ENCODE data around the gene GPA33.

The GPA33 gene

DNA sequence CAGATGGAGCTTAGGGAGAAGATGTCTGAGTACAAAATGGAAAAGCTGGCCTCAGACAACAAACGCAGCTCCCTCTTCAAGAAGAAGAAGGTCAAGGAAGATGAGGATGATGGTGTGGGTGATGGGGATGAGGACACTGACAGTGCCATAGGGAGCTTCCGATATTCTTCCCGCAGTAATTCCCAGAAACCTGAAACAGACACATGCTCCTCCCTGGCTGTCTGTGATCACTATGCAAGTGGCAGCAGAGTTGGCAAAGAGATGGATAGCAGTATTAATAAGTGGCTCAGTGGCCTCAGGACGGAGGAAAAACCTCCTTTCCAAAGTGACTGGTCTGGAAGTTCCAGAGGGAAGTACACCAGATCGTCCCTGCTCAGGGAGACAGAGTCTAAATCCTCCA lies 37.5 kb upstream of the GPA33 start:
- peaks cover under 1% of the 10 kb centered on the region for H3K4me1 ChIP-seq (ENCODE audit: control insufficient read depth, insufficient read depth, low read length)
- no peak overlapping the region for H3K4me3 ChIP-seq (ENCODE audit: low read length)
- no peaks in the 10 kb centered on the region for H3K9me3 ChIP-seq (ENCODE audit: control insufficient read depth, low read length)
- no peaks in the 10 kb centered on the region for H3K27me3 ChIP-seq (ENCODE audit: control insufficient read depth, insufficient read depth, low read length)
- no peak overlapping the region for H3K9ac ChIP-seq (ENCODE audit: low read length)
- no peaks in the 10 kb centered on the region for H3K36me3 ChIP-seq (ENCODE audit: control insufficient read depth, insufficient read depth, low read length)

DNA sequence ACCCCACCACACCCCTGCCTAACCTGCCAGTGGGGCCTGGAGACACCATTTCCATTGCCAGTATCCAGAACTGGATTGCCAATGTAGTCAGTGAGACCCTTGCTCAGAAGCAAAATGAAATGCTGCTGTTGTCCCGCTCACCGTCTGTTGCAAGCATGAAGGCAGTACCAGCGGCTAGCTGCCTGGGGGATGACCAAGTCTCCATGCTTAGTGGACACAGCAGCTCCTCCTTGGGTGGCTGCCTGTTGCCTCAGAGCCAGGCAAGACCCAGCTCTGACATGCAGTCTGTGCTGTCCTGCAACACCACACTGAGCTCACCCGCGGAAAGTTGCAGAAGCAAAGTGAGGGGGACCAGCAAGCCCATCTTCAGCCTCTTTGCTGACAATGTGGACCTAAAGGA lies 37.1 kb upstream of the GPA33 start:
- H3K36me3 ChIP-seq (ENCODE audit: control insufficient read depth, insufficient read depth, low read length) = no peaks in the 10 kb centered on the region
- H3K27me3 ChIP-seq (ENCODE audit: control insufficient read depth, insufficient read depth, low read length) = no peaks in the 10 kb centered on the region
- H3K9me3 ChIP-seq (ENCODE audit: control insufficient read depth, low read length) = no peaks in the 10 kb centered on the region
- H3K4me3 ChIP-seq (ENCODE audit: low read length) = no peak overlapping the region
- peaks cover 5% of the 10 kb centered on the region for H3K4me1 ChIP-seq (ENCODE audit: control insufficient read depth, insufficient read depth, low read length)
- H3K9ac ChIP-seq (ENCODE audit: low read length) = no peak overlapping the region

DNA sequence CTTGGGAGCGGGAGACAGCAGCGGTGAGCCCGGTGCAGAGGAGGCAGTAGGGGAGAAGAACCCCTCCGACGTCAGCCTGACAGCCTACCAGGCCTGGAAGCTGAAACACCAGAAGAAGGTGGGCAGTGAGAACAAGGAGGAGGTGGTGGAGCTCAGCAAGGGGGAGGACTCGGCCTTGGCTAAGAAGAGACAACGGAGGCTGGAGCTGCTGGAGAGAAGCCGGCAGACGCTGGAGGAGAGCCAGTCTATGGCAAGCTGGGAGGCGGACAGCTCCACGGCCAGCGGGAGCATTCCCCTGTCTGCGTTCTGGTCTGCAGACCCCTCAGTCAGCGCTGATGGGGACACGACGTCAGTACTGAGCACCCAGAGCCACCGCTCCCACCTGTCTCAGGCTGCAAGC lies 36.6 kb upstream of the GPA33 start:
- Histone ChIP-seq H3K9ac (ENCODE audit: low read length) (no peak overlapping the region), H3K36me3 (ENCODE audit: control insufficient read depth, insufficient read depth, low read length) (no peaks in the 10 kb centered on the region), H3K9me3 (ENCODE audit: control insufficient read depth, low read length) (no peaks in the 10 kb centered on the region), H3K4me3 (ENCODE audit: low read length) (no peak overlapping the region), H3K4me1 (ENCODE audit: control insufficient read depth, insufficient read depth, low read length) (peaks cover 9% of the 10 kb centered on the region), H3K27me3 (ENCODE audit: control insufficient read depth, insufficient read depth, low read length) (no peaks in the 10 kb centered on the region)

DNA sequence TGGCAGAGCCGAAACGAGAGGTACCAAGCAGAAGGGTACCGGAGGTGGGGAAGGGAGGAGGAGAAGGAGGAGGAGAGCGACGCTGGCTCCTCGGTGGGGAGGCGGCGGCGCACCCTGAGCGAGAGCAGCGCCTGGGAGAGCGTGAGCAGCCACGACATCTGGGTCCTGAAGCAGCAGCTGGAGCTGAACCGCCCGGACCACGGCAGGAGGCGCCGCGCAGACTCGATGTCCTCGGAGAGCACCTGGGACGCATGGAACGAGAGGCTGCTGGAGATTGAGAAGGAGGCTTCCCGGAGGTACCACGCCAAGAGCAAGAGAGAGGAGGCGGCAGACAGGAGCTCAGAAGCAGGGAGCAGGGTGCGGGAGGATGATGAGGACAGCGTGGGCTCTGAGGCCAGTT lies 36.1 kb upstream of the GPA33 start:
- H3K36me3 ChIP-seq (ENCODE audit: control insufficient read depth, insufficient read depth, low read length) = no peaks in the 10 kb centered on the region
- H3K4me1 ChIP-seq (ENCODE audit: control insufficient read depth, insufficient read depth, low read length) = peaks cover 12% of the 10 kb centered on the region
- no peaks in the 10 kb centered on the region for H3K27me3 ChIP-seq (ENCODE audit: control insufficient read depth, insufficient read depth, low read length)
- H3K9me3 ChIP-seq (ENCODE audit: control insufficient read depth, low read length) = no peaks in the 10 kb centered on the region
- H3K4me3 ChIP-seq (ENCODE audit: low read length) = no peak overlapping the region
- no peak overlapping the region for H3K9ac ChIP-seq (ENCODE audit: low read length)

DNA sequence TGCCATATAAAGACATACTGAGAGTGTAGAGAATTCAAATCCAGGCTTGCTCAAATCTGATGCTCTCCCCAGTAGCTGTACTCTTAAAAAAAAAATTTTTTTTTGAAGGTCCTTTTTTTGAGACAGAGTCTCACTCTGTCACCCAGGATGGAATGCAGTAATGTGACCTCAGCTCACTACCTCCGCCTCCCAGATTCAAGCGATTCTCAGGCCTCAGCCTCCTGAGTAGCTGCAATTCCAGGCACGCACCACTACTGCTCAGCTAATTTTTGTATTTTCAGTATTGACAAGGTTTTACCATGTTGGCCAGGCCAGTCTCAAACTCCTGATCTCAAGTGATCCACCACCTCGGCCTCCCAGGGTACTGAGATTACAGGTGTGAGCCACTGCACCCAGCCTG lies 32.4 kb upstream of the GPA33 start:
- Histone ChIP-seq H3K4me3 (ENCODE audit: low read length) (no peak overlapping the region), H3K27me3 (ENCODE audit: control insufficient read depth, insufficient read depth, low read length) (no peaks in the 10 kb centered on the region), H3K4me1 (ENCODE audit: control insufficient read depth, insufficient read depth, low read length) (peaks cover 12% of the 10 kb centered on the region), H3K36me3 (ENCODE audit: control insufficient read depth, insufficient read depth, low read length) (no peaks in the 10 kb centered on the region), H3K9me3 (ENCODE audit: control insufficient read depth, low read length) (no peaks in the 10 kb centered on the region), H3K9ac (ENCODE audit: low read length) (no peak overlapping the region)

DNA sequence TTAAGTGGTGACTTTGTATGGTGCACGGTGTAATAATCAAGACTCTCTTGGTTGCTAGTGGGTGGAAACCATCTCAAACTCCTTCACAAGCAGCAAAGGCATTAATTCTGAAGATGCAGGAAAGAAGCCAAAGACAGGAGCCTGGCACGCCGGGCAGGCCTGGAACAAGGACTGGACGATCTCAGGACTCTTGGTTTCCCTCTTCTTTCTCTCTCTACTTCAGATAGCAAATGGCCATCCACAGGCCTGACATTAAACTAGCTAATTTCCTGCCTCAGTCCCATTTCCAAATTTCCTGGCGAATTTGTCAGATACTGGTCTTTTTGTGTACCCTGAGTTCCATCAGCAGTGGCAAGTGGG lies 31.9 kb upstream of the GPA33 start:
- H3K4me1 ChIP-seq (ENCODE audit: control insufficient read depth, insufficient read depth, low read length) = peaks cover 12% of the 10 kb centered on the region
- H3K27me3 ChIP-seq (ENCODE audit: control insufficient read depth, insufficient read depth, low read length) = no peaks in the 10 kb centered on the region
- H3K9me3 ChIP-seq (ENCODE audit: control insufficient read depth, low read length) = no peaks in the 10 kb centered on the region
- peak overlapping the region; percentile 74 for H3K9ac ChIP-seq (ENCODE audit: low read length)
- no peak overlapping the region for H3K4me3 ChIP-seq (ENCODE audit: low read length)
- H3K36me3 ChIP-seq (ENCODE audit: control insufficient read depth, insufficient read depth, low read length) = no peaks in the 10 kb centered on the region

DNA sequence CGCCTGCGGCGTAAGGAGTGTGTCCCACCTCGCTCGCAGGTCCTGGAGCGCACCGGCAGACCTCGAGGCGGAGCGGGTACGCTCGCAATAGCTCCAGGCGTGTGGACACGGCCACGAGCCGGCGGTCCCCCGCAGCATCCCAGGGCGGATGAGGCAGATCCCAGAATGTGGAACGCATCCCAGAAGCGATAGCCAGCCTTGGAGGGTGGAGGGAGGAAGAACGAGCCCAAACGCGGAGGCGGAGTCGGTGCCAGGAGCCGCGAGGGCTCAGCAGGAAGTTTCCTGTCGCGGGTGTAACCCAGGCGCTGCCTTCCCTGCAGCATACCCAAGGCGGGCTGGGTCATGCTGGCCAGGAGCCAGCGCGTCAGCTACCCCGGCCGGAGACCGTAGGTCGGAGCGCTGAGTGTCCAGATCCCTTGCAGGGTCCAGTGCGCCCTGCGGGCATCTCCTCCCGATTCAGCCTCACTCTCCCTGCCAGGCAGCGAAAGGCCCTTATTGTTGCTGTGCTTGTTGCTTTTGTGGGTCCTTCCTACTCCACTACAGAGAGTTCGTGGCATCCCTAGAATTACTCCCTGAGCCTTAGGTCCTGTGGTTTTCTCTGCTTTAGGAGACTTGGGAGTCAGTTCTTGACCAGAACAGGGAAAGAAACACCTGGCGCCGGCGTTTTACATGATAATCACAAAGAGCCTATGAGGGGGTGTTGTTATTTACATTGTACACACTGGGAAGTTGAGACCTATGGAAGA lies 31.4 kb upstream of the GPA33 start:
- Histone ChIP-seq H3K9me3 (ENCODE audit: control insufficient read depth, low read length) (no peaks in the 10 kb centered on the region), H3K4me3 (ENCODE audit: low read length) (peak overlapping the region; percentile 76), H3K4me1 (ENCODE audit: control insufficient read depth, insufficient read depth, low read length) (peaks cover 12% of the 10 kb centered on the region), H3K27me3 (ENCODE audit: control insufficient read depth, insufficient read depth, low read length) (no peaks in the 10 kb centered on the region), H3K36me3 (ENCODE audit: control insufficient read depth, insufficient read depth, low read length) (no peaks in the 10 kb centered on the region), H3K9ac (ENCODE audit: low read length) (peak overlapping the region; percentile 74)

DNA sequence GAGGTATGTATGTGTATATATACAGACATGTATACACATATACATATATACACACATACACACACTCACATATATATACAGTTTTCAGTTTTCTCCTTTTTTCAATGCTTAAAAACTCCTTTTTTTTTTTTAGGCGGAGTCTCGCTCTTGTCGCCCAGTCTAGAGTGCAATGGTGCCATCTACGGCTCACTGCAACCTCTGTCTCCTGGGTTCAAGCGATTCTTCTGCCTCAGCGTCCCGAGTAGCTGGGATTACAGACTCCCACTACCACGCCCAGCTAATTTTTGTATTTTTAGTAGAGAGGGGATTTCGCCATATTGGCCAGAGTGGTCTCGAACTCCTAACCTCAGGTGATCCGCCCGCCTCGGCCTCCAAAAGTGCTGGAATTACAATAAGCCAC lies 30.7 kb upstream of the GPA33 start:
- peaks cover 12% of the 10 kb centered on the region for H3K4me1 ChIP-seq (ENCODE audit: control insufficient read depth, insufficient read depth, low read length)
- peak overlapping the region; percentile 74 for H3K9ac ChIP-seq (ENCODE audit: low read length)
- no peaks in the 10 kb centered on the region for H3K27me3 ChIP-seq (ENCODE audit: control insufficient read depth, insufficient read depth, low read length)
- H3K4me3 ChIP-seq (ENCODE audit: low read length) = peak overlapping the region; percentile 76
- no peaks in the 10 kb centered on the region for H3K36me3 ChIP-seq (ENCODE audit: control insufficient read depth, insufficient read depth, low read length)
- H3K9me3 ChIP-seq (ENCODE audit: control insufficient read depth, low read length) = no peaks in the 10 kb centered on the region

DNA sequence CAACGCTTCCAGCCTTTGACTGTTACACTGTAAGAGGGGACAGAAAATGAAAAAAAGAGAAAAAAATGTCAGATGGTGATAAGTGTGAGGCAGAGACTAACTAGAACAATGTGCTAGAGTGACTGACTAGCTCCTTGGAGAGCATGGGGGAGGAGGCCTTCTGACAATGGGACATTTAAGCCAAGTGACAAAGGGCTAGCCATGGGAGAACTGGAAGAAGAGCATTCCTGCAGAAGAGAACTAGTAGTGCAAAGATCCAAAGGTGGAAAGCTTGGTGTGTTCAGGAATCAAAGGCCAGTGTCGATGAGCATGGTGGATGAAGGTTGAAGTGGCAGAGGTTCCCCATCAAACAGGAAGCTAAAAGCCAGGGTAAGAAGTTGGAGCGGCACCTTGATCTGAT lies 29.5 kb upstream of the GPA33 start:
- Histone ChIP-seq H3K27me3 (ENCODE audit: control insufficient read depth, insufficient read depth, low read length) (no peaks in the 10 kb centered on the region), H3K4me1 (ENCODE audit: control insufficient read depth, insufficient read depth, low read length) (peaks cover 12% of the 10 kb centered on the region), H3K4me3 (ENCODE audit: low read length) (no peak overlapping the region), H3K9ac (ENCODE audit: low read length) (no peak overlapping the region), H3K9me3 (ENCODE audit: control insufficient read depth, low read length) (no peaks in the 10 kb centered on the region), H3K36me3 (ENCODE audit: control insufficient read depth, insufficient read depth, low read length) (no peaks in the 10 kb centered on the region)

DNA sequence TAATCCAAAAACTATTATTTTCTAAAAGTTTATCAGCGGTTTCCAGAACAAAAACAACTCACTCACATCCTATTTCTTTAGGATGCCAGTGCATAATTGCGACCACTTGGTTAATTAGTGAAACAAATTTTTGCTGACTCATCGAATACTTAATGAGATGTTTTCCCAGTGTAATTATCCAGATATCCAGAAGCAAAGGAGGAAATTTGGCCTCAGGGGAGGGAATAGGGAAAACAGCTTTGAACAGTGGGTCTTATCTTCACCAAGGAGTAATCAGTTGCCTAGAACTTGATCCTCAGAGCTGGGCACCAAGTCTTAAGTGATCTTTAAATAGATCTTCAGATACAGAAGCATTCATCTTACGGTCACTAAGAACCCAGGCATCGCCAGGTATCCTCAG lies 28.0 kb upstream of the GPA33 start:
- Histone ChIP-seq H3K27me3 (ENCODE audit: control insufficient read depth, insufficient read depth, low read length) (no peaks in the 10 kb centered on the region), H3K36me3 (ENCODE audit: control insufficient read depth, insufficient read depth, low read length) (no peaks in the 10 kb centered on the region), H3K9me3 (ENCODE audit: control insufficient read depth, low read length) (no peaks in the 10 kb centered on the region), H3K4me3 (ENCODE audit: low read length) (no peak overlapping the region), H3K9ac (ENCODE audit: low read length) (no peak overlapping the region), H3K4me1 (ENCODE audit: control insufficient read depth, insufficient read depth, low read length) (peaks cover 12% of the 10 kb centered on the region)

DNA sequence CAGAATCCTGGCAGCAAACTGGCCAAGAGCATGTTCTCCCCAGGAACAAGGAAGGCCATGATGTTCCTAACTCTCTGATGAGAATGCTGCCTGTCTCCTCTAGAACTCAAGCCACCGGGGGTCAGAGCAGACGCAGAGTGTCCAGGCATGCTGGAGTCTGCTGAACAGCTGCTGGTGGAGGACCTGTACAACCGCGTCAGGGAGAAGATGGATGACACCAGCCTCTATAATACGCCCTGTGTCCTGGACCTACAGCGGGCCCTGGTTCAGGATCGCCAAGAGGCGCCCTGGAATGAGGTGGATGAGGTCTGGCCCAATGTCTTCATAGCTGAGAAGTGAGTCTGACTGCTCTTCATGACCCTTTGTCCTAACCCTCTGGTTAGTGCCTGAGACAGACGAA lies 27.0 kb upstream of the GPA33 start:
- Histone ChIP-seq H3K27me3 (ENCODE audit: control insufficient read depth, insufficient read depth, low read length) (no peaks in the 10 kb centered on the region), H3K4me1 (ENCODE audit: control insufficient read depth, insufficient read depth, low read length) (peaks cover 7% of the 10 kb centered on the region), H3K9ac (ENCODE audit: low read length) (no peak overlapping the region), H3K36me3 (ENCODE audit: control insufficient read depth, insufficient read depth, low read length) (no peaks in the 10 kb centered on the region), H3K9me3 (ENCODE audit: control insufficient read depth, low read length) (no peaks in the 10 kb centered on the region), H3K4me3 (ENCODE audit: low read length) (no peak overlapping the region)

DNA sequence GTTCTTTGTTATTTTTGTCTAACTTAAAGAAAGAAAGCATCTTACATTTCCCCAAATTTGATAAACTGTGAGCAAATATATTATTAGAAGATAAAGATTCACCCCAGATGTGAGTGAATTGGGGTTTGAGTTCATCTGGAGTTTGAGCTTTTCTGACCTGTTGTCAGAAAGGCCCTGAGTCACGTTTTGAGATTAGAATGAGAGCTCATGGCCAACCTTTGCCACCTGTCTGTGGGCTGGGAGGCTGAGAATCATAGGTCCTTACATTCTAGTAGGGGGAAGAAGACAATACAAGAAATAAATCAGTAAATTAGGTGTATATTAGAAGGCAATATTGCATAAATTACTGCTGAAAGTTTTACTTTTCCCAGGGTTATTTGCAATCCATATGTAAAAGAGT lies 26.0 kb upstream of the GPA33 start:
- Histone ChIP-seq H3K4me3 (ENCODE audit: low read length) (no peak overlapping the region), H3K9ac (ENCODE audit: low read length) (no peak overlapping the region), H3K27me3 (ENCODE audit: control insufficient read depth, insufficient read depth, low read length) (no peaks in the 10 kb centered on the region), H3K9me3 (ENCODE audit: control insufficient read depth, low read length) (no peaks in the 10 kb centered on the region), H3K4me1 (ENCODE audit: control insufficient read depth, insufficient read depth, low read length) (no peaks in the 10 kb centered on the region), H3K36me3 (ENCODE audit: control insufficient read depth, insufficient read depth, low read length) (no peaks in the 10 kb centered on the region)

DNA sequence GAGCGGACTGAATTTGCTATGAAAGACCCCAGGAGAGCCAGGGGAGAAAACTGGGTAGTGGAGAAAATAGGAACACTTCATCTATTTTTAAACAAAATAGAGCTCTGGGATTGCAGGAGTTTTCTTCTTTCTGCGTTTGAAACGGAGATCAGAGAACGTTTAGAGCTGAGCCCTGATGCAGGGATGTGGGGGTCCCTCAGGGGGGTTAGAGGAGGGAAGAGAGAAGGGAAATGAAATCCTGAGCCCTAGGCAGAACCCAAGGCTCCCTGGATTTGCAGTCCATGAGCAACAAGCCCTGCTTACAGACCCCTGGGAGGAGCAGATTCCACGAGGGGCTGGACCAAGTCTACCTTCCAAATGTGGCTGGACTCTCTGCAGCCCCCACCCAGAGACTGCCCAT lies 25.5 kb upstream of the GPA33 start:
- Histone ChIP-seq H3K9ac (ENCODE audit: low read length) (no peak overlapping the region), H3K4me1 (ENCODE audit: control insufficient read depth, insufficient read depth, low read length) (no peaks in the 10 kb centered on the region)

More for the DNA sequence above, 25.5 kb upstream of the GPA33 start:
- no peaks in the 10 kb centered on the region for H3K9me3 ChIP-seq (ENCODE audit: control insufficient read depth, low read length)
- H3K27me3 ChIP-seq (ENCODE audit: control insufficient read depth, insufficient read depth, low read length) = no peaks in the 10 kb centered on the region
- H3K4me3 ChIP-seq (ENCODE audit: low read length) = no peak overlapping the region
- no peaks in the 10 kb centered on the region for H3K36me3 ChIP-seq (ENCODE audit: control insufficient read depth, insufficient read depth, low read length)
